Caco-2 (cell line): ENCODE measurements around the gene LRRN1. TPM values are rescaled to one million over a fixed set of nuclear protein-coding genes. Genes with fewer than 3 reads are reported as not detected.

Experiments used
- BruUV-seq: library from RNA; stranded (reverse); fragments of 400-500 nt; replicated peaks from 2 replicates; lab custom pipeline; 2021; lab: Mats Ljungman, UMichigan
- CTCF ChIA-PET: fragments of 300-600 bp; sonication (Branson Sonifier 250); formaldehyde crosslinking; loops from one replicate; lab custom pipeline; 2022; ENCODE audit warnings: antibody characterized with exemption; lab: Charles Lee
- POLR2A ChIA-PET: fragments of 300-600 bp; sonication (Branson Sonifier 250); formaldehyde crosslinking; loops from one replicate; lab custom pipeline; 2022; ENCODE audit warnings: antibody characterized with exemption; lab: Charles Lee
- DNase-seq, 2 experiments: peaks; one replicate each; pipeline versions ENCODE4 v3.0.0 to v3.0.0-alpha.2; 2020 to 2022
- H3K27me3 ChIP-seq: replicated peaks from 2 replicates; pipeline ENCODE4 v1.6.0; 2011; ENCODE audit warnings: low read length; ENCODE audit not compliant: control insufficient read depth, insufficient read depth
- H3K36me3 ChIP-seq: 2 replicates; pipeline ENCODE4 v1.5.1; 2011; ENCODE audit warnings: low read length; ENCODE audit not compliant: control insufficient read depth, insufficient read depth
- H3K4me1 ChIP-seq: fragments of 250-450 bp; sonication (Bioruptor Pico); 2 replicates; pipeline ENCODE4 v1.5.1; 2020; ENCODE audit warnings: mild to moderate bottlenecking
- H3K4me3 ChIP-seq: 2 replicates; pipeline ENCODE4 v1.5.1; 2011; ENCODE audit warnings: low read depth, mild to moderate bottlenecking, control low read depth, low read length
- H3K9me3 ChIP-seq: fragments of 250-450 bp; sonication (Bioruptor Pico); 2 replicates; pipeline ENCODE4 v1.5.1; 2020; ENCODE audit warnings: mild to moderate bottlenecking, moderate library complexity
- H3K27ac Mint-ChIP-seq: one replicate; pipeline ENCODE4 v1.8.0; 2022; ENCODE audit warnings: mixed read lengths; ENCODE audit not compliant: unreplicated experiment
- H3K27me3 Mint-ChIP-seq: one replicate; pipeline ENCODE4 v1.8.0; 2022; ENCODE audit warnings: mixed read lengths; ENCODE audit not compliant: insufficient read depth, unreplicated experiment
- H3K36me3 Mint-ChIP-seq: one replicate; pipeline ENCODE4 v1.8.0; 2022; ENCODE audit warnings: mild to moderate bottlenecking, mixed read lengths; ENCODE audit not compliant: insufficient read depth, unreplicated experiment
- H3K4me1 Mint-ChIP-seq: one replicate; pipeline ENCODE4 v1.8.0; 2022; ENCODE audit warnings: low read depth, mixed read lengths; ENCODE audit not compliant: unreplicated experiment
- H3K4me3 Mint-ChIP-seq: one replicate; pipeline ENCODE4 v1.8.0; 2022; ENCODE audit warnings: mild to moderate bottlenecking, moderate library complexity, mixed read lengths; ENCODE audit not compliant: unreplicated experiment
- H3K9me3 Mint-ChIP-seq: one replicate; pipeline ENCODE4 v1.8.0; 2022; ENCODE audit warnings: mixed read lengths; ENCODE audit not compliant: unreplicated experiment
- CTCF ChIP-seq, 2 experiments: fragments of 200-600 bp in 1 of 2; IDR thresholded peaks; 1 replicate in 1 of 2; 2 replicates in 1 of 2; pipeline versions ENCODE4 v1.5.1 to v1.8.0; 2011 to 2022; ENCODE audit warnings: antibody characterized with exemption in 1 of 2, control low read depth in 1 of 2, inconsistent platforms in 1 of 2, low read depth in 1 of 2, low read length in 1 of 2, mild to moderate bottlenecking in 1 of 2, moderate library complexity in 1 of 2; ENCODE audit not compliant: insufficient read depth in 1 of 2, severe bottlenecking in 1 of 2, unreplicated experiment in 1 of 2
- intact Hi-C: fragments of 100-400 bp; cut with micrococcal nuclease; formaldehyde crosslinking; loops from one replicate; pipeline ENCODE4 v1.10.0; 2022; ENCODE audit not compliant: unreplicated experiment
- total RNA-seq: library from RNA; stranded (reverse); gene quantifications from 2 replicates; pipeline ENCODE4 v1.2.3, GENCODE V29; 2022

LRRN1 gene
- total RNA-seq, 1 experiment from 2014 or later = 0.84 TPM

- Mint-ChIP-seq H3K36me3 (no peaks in the 10 kb centered on the region), H3K27ac (no peak overlapping the region), H3K27me3 (peaks cover 8% of the 10 kb centered on the region), H3K4me1 (no peaks in the 10 kb centered on the region), H3K4me3 (peak overlapping the region; percentile 75), H3K9me3 (peaks cover 10% of the 10 kb centered on the region)
- no TSS peak for BruUV-seq
- H3K9me3 ChIP-seq = no peaks in the 10 kb centered on the region
- CTCF ChIA-PET = no interaction called here
- POLR2A ChIA-PET = no interaction called here
- intact Hi-C loops = loop anchor here (1.0 kb wide), 1 partner anchor 194 kb away; no protein-coding TSS in a partner anchor
- TF ChIP-seq CTCF (IDR thresholded peaks at IDR 0.05; ENCODE audit: insufficient read depth in 1 of 2, low read depth in 1 of 2, low read length in 1 of 2, severe bottlenecking in 1 of 2, unreplicated experiment in 1 of 2) = no peak
- no peaks in the 10 kb centered on the region for H3K27me3 ChIP-seq
- peak in 1 of 2 experiments; percentile 5 for DNase-seq
- H3K36me3 ChIP-seq = no peaks in the 10 kb centered on the region
- peak overlapping the region; percentile 40 for H3K4me3 ChIP-seq
- H3K4me1 ChIP-seq = no peaks in the 10 kb centered on the region
Measured at GRCh38 chr3:3798631-3799113, 559 bp upstream of the LRRN1 start.

GRCh38 chr3:3800080-3800455 is 837 bp downstream of the LRRN1 start:
- H3K4me1 ChIP-seq = no peaks in the 10 kb centered on the region
- no peaks in the 10 kb centered on the region for H3K9me3 ChIP-seq
- no peaks in the 10 kb centered on the region for H3K4me1 Mint-ChIP-seq
- H3K36me3 ChIP-seq = no peaks in the 10 kb centered on the region
- peaks cover 13% of the 10 kb centered on the region for H3K27me3 Mint-ChIP-seq
- H3K4me3 ChIP-seq = no peak overlapping the region
- ChIA-PET CTCF (no interaction called here), POLR2A (no interaction called here)
- intact Hi-C loops = no loop called here
- no peak for DNase-seq
- no peak for TF ChIP-seq CTCF (IDR thresholded peaks at IDR 0.05; ENCODE audit: insufficient read depth in 1 of 2, low read depth in 1 of 2, low read length in 1 of 2, severe bottlenecking in 1 of 2, unreplicated experiment in 1 of 2)
- no peaks in the 10 kb centered on the region for H3K36me3 Mint-ChIP-seq
- no peak overlapping the region for H3K27ac Mint-ChIP-seq
- H3K9me3 Mint-ChIP-seq = no peaks in the 10 kb centered on the region
- BruUV-seq = no TSS peak
- no peaks in the 10 kb centered on the region for H3K27me3 ChIP-seq
- H3K4me3 Mint-ChIP-seq = peak overlapping the region; percentile 75

GRCh38 chr3:3800685-3801493 is 1.7 kb downstream of the LRRN1 start:
- Mint-ChIP-seq H3K9me3 (no peaks in the 10 kb centered on the region), H3K36me3 (no peaks in the 10 kb centered on the region), H3K4me3 (no peak overlapping the region), H3K4me1 (no peaks in the 10 kb centered on the region), H3K27me3 (peaks cover 13% of the 10 kb centered on the region), H3K27ac (no peak overlapping the region)
- no peak for DNase-seq
- CTCF ChIA-PET = no interaction called here
- Histone ChIP-seq H3K36me3 (no peaks in the 10 kb centered on the region), H3K4me3 (no peak overlapping the region), H3K27me3 (no peaks in the 10 kb centered on the region; the same call in 1 of the 2 replicates), H3K4me1 (no peaks in the 10 kb centered on the region), H3K9me3 (no peaks in the 10 kb centered on the region)
- POLR2A ChIA-PET = interaction anchor here (0.6 kb wide), 1 partner anchor 100 kb away, joined by 6 read pairs; no protein-coding TSS in a partner anchor
- no peak for TF ChIP-seq CTCF (IDR thresholded peaks at IDR 0.05; ENCODE audit: insufficient read depth in 1 of 2, low read depth in 1 of 2, low read length in 1 of 2, severe bottlenecking in 1 of 2, unreplicated experiment in 1 of 2)
- intact Hi-C loops = no loop called here
- BruUV-seq = no TSS peak
